T-helper 2 cell (primary cell): ENCODE measurements around the gene OSBPL5.

Experiments used
- DNase-seq, 5 experiments: peaks; one replicate each; pipeline versions ENCODE4 v3.0.0 to v3.0.0-alpha.2; 2012 to 2022

Gene OSBPL5

GRCh38 chr11:3197878-3198528, 32.9 kb upstream of the OSBPL5 start:
- DNase-seq = peak in 1 of 5 experiments; percentile 2

- DNase-seq = no peak
These were observed 32.1 kb upstream of the OSBPL5 start for GRCh38 chr11:3197044-3197695.

DNA sequence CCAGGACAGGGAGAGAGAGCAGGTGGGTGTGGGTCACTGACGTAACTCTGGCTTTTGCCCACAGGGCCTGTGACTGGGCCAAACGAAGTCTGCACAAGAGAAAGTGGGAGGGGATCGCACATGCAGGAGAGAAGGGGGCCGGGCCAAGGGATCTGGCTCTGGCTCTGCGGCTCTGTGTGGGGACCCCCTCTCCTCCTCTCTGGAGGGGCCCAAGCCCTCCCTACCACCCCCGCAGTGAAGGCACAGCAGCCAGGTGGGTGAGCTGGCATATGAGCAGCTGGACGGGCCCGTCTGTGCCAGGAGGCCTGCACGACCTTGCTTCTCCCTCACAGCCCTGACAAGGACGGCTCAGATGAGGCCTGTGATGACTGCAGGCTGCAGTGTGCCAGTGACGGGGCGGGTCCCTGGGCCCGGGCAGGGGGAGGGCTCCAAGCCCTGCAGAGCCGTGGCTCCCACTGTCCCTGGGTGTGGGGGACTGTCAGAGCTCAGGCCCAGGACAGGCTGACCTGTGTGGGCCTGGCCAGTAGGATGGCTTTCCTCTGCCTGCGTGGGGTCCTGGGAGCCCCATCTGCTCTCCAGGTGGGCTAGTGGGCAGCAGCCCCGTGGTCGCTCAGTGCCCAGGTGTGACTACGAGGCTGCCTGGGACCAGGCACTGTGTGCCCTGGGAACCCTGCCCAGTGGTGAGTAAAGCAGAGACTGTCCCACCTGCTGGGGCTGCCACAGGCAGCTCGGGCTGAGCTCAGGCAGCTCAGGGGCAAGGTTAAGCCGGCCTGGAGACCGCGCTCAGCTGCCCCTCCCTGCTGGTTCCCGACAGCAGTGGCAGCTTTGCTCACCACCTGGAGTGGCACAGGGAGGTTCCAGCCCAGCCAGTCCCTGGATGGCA, 31.3 kb upstream of the OSBPL5 start:
- no peak for DNase-seq

DNA sequence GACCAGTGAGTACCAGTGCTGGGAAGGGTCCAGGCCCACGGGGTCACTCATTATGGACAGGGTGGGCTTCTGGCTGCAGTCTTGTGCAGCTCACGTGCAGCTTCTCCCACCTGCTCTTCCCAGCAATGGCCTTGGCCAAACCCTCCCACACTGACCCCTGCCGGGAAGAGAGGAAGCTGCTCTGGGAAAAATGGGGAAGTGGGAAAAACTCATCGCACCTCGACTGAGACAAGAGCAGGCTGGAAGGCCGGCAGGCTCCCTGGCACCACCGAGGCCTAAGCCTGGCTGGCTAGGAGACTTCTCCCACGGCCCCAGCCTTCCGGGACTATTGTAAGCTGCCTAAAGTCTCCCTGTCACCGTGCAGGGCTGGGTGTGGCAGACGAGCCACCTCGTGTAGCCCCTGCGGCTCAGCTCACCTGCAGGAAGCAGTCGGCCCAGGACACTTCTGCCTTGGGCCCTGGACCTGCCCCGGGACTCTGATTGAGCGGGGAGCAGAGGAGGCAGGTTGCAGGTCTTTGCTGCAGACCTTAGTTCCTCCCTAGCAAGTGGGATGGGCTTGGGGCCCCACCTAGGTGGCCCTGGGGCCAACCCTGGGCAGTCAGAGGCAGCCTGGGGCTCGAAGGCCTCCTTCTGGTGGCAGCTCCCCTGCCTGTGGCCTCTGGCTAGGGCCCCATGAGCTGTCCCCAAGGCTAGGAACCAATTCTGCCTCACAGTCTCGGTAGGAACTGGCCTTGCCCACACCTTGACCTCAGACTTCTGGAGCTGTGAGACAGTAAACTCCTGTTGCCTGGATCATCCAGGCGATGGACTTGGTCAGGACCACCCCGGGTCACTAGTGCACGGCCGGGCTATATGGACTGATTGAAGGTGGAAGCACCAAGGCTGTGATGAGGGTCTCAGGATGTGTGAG, 30.4 kb upstream of the OSBPL5 start:
- no peak for DNase-seq

DNA sequence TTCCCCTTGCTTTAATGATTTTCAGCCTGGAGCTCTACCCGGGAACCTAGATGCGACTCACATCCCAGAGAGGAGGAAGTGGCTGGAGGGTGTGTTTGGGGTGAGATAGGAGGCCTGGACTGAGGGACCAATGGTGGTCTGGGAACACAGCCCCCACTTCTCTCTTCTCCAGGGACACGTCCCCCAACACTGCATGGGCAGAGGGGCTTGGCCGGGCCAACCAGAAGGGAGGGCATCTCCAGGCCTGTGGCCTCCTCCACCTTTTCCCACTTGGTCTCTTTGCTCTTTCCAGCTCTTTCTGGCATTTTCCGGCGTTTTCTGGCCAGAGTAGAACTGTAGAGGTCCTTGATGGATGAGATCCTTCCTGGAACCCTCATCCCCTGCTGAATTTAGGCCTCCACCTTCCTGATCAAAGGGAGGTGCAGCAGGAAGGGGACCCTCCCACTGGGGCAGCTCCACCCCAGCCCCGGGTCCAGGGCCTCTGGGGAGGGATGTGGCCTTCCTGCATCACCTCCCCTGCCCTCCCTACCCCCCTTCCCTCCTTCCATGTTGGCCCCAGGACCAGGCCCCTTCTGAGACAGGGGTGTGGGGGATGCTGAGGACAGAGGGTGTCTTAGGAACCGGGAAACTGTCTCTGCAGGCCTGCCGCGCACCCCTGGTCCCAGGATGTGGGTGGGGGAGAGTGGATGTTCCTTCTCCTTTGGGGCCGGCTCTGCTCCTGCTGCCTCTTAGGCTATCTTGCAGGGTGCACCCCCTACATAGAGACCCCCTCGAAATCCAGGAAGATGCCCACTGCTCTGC, 29.1 kb upstream of the OSBPL5 start:
- no peak for DNase-seq

DNA sequence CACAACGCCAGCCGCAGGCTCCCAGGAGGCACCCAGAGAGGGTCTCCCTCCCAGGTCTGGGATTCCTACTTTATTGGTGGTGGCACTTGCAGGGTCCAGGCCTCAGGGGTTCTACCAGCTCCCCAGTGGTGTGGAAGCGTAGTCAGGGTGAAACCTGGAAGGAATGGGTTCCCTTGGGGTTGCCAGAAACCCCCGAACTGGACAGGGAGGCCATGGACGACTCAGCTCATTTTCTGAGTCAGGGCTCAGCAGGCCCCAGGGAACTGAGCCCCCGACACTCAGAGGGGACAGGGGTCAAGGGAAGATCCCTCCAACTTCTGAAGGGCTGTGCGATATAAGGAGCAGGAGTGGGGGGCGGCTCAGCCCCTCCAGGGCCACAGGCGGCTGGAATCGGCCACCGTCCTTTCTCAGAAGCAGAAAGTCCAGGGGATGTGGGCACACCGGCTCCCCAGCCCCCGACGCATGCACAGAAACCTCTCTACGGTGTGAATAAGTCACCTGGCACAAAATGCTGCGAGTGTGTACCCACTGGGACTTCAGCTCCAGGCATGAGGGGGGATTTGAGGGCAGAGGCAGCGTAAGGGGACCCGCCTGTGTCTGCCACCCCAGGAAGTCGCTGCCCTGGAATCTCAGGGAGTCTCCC, 28.4 kb upstream of the OSBPL5 start:
- DNase-seq = no peak

- DNase-seq = no peak
These were observed 27.6 kb upstream of the OSBPL5 start for GRCh38 chr11:3192511-3193372.

DNA sequence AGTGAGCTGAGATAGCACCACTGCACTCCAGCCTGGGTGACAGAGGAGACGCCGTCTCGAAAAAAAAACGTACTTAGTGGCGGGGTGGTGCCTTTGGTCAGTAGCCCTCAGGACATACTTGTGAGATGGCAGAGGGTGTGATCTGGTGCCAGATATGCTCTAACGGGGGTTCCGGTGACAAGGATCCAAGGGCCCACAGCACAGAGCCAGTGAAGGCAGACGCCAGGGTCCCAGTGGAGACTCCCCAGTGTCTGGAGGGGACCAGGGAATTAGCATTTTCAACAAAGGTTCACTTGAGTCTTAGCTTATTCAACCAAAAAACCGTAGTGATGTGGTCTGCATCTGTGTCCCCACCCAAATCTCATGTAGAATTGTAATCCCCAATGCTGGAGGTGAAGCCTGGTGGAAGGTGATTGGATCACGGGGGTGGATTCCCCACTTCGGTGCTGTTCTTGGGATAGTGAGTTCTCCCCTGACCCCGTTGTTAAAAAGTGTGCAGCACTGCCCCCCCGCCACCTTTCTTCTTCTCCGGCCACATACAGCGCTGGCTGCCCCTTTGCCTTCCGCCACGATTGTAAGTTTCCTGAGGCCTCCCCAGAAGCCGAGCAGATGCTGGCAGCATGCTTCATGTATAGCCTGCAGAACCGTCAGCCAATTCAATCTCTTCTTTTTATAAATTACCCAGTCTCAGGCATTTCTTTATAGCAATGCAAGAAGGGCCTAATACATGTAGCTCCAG, 26.6 kb upstream of the OSBPL5 start:
- no peak for DNase-seq

DNA sequence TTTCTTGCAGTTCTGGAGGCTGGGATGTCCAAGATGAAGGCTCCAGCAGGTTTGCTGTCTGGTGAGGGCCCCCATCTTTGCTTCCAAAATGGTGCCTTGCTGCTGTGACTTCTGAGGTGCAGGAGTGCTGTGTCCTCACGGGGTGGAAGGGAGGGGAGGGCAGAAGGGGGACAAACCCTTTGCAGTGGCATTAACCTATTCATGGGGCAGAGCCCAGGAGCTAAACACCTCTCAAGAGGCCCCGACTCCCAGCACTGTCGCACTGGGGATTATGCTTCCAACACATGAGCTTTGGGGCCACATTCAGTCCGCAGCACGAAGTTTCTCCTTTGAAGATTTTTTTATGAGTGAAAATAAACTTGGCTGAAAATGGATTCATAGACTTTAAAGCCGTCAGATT, 25.5 kb upstream of the OSBPL5 start:
- DNase-seq = no peak

GRCh38 chr11:3189886-3190583, 24.9 kb upstream of the OSBPL5 start:
- DNase-seq = no peak

- no peak for DNase-seq
These were observed 24.2 kb upstream of the OSBPL5 start for GRCh38 chr11:3189196-3189843.

- no peak for DNase-seq
These were observed 23.5 kb upstream of the OSBPL5 start for GRCh38 chr11:3188496-3189195.

DNA sequence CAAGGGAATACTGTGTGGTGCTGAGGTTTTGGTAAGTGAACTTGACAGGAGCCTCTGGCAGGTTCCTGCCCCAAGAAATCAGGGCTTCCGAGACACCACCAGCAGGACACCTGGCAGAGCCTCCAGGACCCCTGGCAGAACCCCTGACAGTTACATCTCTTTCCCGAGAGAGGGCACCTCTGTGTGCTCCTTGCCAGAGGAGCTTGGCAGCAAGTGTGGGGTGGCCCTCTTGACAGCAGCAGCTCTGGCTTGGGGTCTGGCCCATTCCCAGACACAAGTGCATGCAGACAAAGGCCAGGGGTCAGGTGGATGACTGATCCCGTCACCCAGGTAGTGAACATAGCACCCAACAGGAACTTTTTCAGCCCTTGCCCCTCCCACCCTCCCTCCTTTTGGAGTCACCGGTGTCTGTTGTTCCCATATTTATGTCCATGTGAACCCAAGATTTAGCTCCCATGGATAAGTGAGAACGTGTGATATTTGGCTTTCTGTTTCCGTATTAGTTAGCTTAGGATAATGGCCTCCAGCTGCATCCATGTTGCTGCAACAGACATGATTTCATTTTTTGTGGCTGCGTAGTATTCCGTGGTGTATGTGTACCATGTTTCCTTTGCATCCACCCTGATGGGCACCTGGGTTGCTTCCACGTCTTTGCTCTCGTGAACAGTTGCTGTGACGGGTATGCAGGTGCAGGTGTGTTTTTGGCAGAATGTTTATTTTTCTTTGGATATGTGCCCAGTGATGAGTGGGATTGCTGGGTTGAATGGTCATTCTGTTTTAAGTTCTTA, 21.2 kb upstream of the OSBPL5 start:
- DNase-seq = no peak

GRCh38 chr11:3184732-3185347, 19.7 kb upstream of the OSBPL5 start:
- no peak for DNase-seq

DNA sequence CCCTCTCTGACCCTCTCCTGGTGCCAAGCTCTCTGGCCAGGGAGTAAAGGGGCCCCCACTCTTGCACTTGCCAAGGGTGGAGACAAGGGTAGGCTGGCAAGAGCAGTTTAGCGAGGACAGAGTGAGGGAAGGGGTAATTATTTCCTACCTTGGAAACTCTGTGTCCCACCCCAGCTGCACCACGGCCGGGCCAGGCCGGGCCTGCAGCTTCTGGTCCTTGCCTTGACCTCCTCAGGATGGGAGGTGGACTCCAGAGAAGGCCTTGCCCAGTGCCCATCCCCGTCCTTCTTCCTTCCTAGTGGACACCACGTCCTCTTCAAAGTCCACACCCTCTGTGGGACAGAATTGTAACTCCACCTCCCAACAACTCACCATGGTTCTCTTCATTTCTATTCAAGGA, 18.4 kb upstream of the OSBPL5 start:
- DNase-seq = no peak

- DNase-seq = no peak
These were observed 17.3 kb upstream of the OSBPL5 start for GRCh38 chr11:3182462-3182852.
